ENCODE results near the gene C2CD2. TPM values are rescaled to one million over a fixed set of nuclear protein-coding genes. Genes with fewer than 3 reads are reported as not detected.

Gene C2CD2
- total and polyA plus RNA-seq, 2 of the 4 experiments (the other 2 are of a cell fraction) = 15.6 to 25.3 TPM

DNA sequence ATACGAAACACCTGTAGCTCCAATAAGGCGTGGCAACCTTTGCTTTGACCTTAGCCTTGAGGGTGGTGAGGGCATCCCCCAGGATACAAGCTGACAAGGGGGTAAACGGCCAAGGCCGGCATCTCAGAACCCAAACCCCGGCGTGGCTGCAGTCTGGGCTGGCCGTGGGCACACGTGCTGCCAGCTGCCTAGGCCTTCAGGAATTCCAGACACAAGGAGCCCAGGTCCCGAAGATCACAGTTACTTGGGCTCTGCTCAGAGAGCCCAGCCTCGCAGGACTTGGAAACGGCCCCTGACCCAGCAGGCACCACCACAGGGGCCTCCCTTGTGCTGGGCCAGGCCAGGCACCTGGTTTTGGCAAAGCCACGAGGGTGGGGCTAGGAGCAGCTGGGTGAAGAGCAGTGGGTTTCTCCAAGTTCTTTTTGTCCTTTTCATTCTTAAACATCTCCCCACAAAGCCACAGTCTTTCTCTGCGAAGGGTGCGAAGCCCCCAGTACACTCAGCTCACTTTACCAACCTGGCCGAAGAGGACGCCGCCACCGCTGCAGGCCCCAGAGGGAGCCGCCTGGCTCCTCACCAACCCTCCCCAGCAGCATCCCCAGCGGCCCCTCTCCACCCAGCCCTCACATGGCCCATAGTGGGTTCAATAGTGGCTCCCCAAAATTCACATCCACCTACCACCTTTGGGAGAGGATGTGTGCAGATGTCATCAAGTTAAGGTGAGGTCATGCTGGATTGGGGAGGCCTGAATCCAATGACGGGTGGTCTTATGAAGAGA is 101.5 kb downstream of the C2CD2 start:
- H4K8ac ChIP-seq (ENCODE audit: low read depth in 2 of 2, low read length in 2 of 2) = no peak overlapping the region
- H3K23ac ChIP-seq (ENCODE audit: low read depth, low read length) = no peak overlapping the region
- dilution Hi-C loops (cut with HindIII; ENCODE audit: low sequenced_read_pairs, unreplicated experiment) = no loop called here
- no peak overlapping the region for H3K27ac ChIP-seq (ENCODE audit: insufficient read depth, low read length)
- no peak overlapping the region for H2BK20ac ChIP-seq (ENCODE audit: low read depth, low read length)
- no peak overlapping the region for H3K18ac ChIP-seq (ENCODE audit: low read depth, low read length)
- no peaks in the 10 kb centered on the region; the same call in 1 of the 2 replicates for H4K20me1 ChIP-seq (ENCODE audit: insufficient read depth, low read length)
- no peak overlapping the region for H2BK5ac ChIP-seq (ENCODE audit: low read depth, low read length, poor library complexity, severe bottlenecking)
- H3K9me1 ChIP-seq (ENCODE audit: insufficient read depth, low read length) = no peaks in the 10 kb centered on the region; the same call in 1 of the 2 replicates
- H3K27me3 ChIP-seq (ENCODE audit: control insufficient read depth, insufficient read depth, low read length) = no peaks in the 10 kb centered on the region
- no peak overlapping the region for H4K5ac ChIP-seq (ENCODE audit: low read depth, low read length)
- 0 out of 4 replicates have a peak, but pooled peaks cover 0 to 4% of the 10 kb centered on the region in 2 experiments for H3K79me1 ChIP-seq (ENCODE audit: low read depth in 1 of 2, low read length in 2 of 2)
- no peaks in the 10 kb centered on the region for H3K4me1 ChIP-seq (ENCODE audit: control insufficient read depth, insufficient read depth, low read length)
- H2AK5ac ChIP-seq (ENCODE audit: low read depth, low read length) = no peak overlapping the region
- 86% methylated on average over 5 of the region's 21 CpGs; no CpG with 5 or more reads in 1 of the 2 experiments for WGBS, 2 experiments (ENCODE audit: extremely low coverage in 2 of 2, insufficient read length in 1 of 2)
- H3K4me2 ChIP-seq (ENCODE audit: low read depth, low read length) = no peak overlapping the region
- BruUV-seq (replicated peaks) = no TSS peak
- H3K4me3 ChIP-seq (ENCODE audit: insufficient read depth, low read depth, low read length) = no peak overlapping the region
- H2AFZ ChIP-seq (replicated peaks; ENCODE audit: low read length, poor library complexity) = no peak overlapping the region
- ATAC-seq (ENCODE audit: low read depth) (no peak), DNase-seq (no peak)
- no peak overlapping the region for H3K4ac ChIP-seq (ENCODE audit: low read depth, low read length)
- H2BK120ac ChIP-seq (ENCODE audit: low read depth, low read length) = no peak overlapping the region
- H2BK15ac ChIP-seq (ENCODE audit: low read depth, low read length) = no peak overlapping the region
- POLR2A ChIA-PET (ENCODE audit: unreplicated experiment) = no interaction called here
- TF ChIP-seq CHD1 (IDR thresholded peaks at IDR 0.05; ENCODE audit: low read depth, low read length) (no peak), MAZ (IDR thresholded peaks at IDR 0.05; ENCODE audit: borderline replicate concordance, low read depth, low read length) (no peak), RFX5 (IDR thresholded peaks at IDR 0.05; ENCODE audit: low read depth, low read length) (no peak), BHLHE40 (IDR thresholded peaks at IDR 0.05; ENCODE audit: low read depth, low read length) (no peak), CEBPB (IDR thresholded peaks at IDR 0.05; ENCODE audit: low read depth, low read length) (no peak), SMC3 (IDR thresholded peaks at IDR 0.05; ENCODE audit: low read depth, low read length) (no peak), RCOR1 (IDR thresholded peaks at IDR 0.05; ENCODE audit: insufficient replicate concordance, low read length) (no peak), MXI1 (IDR thresholded peaks at IDR 0.05; ENCODE audit: borderline replicate concordance, low read depth, low read length) (no peak), FOS (IDR thresholded peaks at IDR 0.05; ENCODE audit: low read depth, low read length) (no peak), MAFK (IDR thresholded peaks at IDR 0.05; ENCODE audit: low read depth, low read length) (no peak), RAD21 (IDR thresholded peaks at IDR 0.05; ENCODE audit: low read length) (no peak)
- TF ChIP-seq, protein P1, sequence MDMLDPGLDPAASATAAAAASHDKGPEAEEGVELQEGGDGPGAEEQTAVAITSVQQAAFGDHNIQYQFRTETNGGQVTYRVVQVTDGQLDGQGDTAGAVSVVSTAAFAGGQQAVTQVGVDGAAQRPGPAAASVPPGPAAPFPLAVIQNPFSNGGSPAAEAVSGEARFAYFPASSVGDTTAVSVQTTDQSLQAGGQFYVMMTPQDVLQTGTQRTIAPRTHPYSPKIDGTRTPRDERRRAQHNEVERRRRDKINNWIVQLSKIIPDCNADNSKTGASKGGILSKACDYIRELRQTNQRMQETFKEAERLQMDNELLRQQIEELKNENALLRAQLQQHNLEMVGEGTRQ (IDR thresholded peaks at IDR 0.05; ENCODE audit: low read depth, low read length) = no peak
- peaks cover 23% of the 10 kb centered on the region for H3K36me3 ChIP-seq (ENCODE audit: control insufficient read depth, insufficient read depth, low read length)
- intact Hi-C loops (cut with micrococcal nuclease) = no loop called here
- H4K91ac ChIP-seq (ENCODE audit: insufficient read depth, low read depth, low read length) = no peak overlapping the region
- H3K56ac ChIP-seq (ENCODE audit: extremely low read depth, insufficient read depth, low read length) = no peak overlapping the region
- H3K9me3 ChIP-seq (ENCODE audit: control insufficient read depth, insufficient read depth, low read length) = no peaks in the 10 kb centered on the region
- no peak overlapping the region for H3K14ac ChIP-seq (replicated peaks; ENCODE audit: low read depth, low read length)
- no peak overlapping the region for H3K9ac ChIP-seq (ENCODE audit: low read depth, low read length)
- CTCF ChIA-PET = no interaction called here
- in situ Hi-C loops (cut with MboI; ENCODE audit: low sequenced_read_pairs) = no loop called here
- no peak overlapping the region for H2AK9ac ChIP-seq (replicated peaks; ENCODE audit: low read depth, low read length, poor library complexity)
